ENCODE measurements around the gene ARHGDIA. TPM values are rescaled to one million over a fixed set of nuclear protein-coding genes. Genes with fewer than 3 reads are reported as not detected.
A peak's percentile ranks its signal among the peaks of the same experiment; 100 is the strongest.

ARHGDIA gene
- total RNA-seq, 1 donor from 2014 or later = 239 TPM

GRCh38 chr17:81898029-81898866, 27.1 kb upstream of the ARHGDIA start:
- no peak for TF ChIP-seq CTCF (IDR thresholded peaks at IDR 0.05; ENCODE audit: unreplicated experiment)
- H3K27me3 Mint-ChIP-seq = peaks cover 9% of the 10 kb centered on the region
- no peak for DNase-seq (ENCODE audit: low spot score, unreplicated experiment)
- H3K4me1 Mint-ChIP-seq (ENCODE audit: low read depth) = no peaks in the 10 kb centered on the region
- no peaks in the 10 kb centered on the region for H3K9me3 Mint-ChIP-seq (ENCODE audit: low read depth)
- no peak overlapping the region for H3K4me3 Mint-ChIP-seq (ENCODE audit: low read depth)
- peaks cover 16% of the 10 kb centered on the region for H3K36me3 Mint-ChIP-seq (ENCODE audit: insufficient read depth)
- no peak overlapping the region for H3K27ac Mint-ChIP-seq

GRCh38 chr17:81895400-81895799, 24.3 kb upstream of the ARHGDIA start:
- Mint-ChIP-seq H3K27me3 (no peaks in the 10 kb centered on the region), H3K9me3 (ENCODE audit: low read depth) (no peaks in the 10 kb centered on the region), H3K4me1 (ENCODE audit: low read depth) (peaks cover 2% of the 10 kb centered on the region), H3K27ac (no peak overlapping the region), H3K4me3 (ENCODE audit: low read depth) (no peak overlapping the region), H3K36me3 (ENCODE audit: insufficient read depth) (peaks cover 12% of the 10 kb centered on the region)
- no peak for DNase-seq (ENCODE audit: low spot score, unreplicated experiment)
- no peak for TF ChIP-seq CTCF (IDR thresholded peaks at IDR 0.05; ENCODE audit: unreplicated experiment)

GRCh38 chr17:81891303-81891552, 20.1 kb upstream of the ARHGDIA start:
- peaks cover 5% of the 10 kb centered on the region for H3K4me1 Mint-ChIP-seq (ENCODE audit: low read depth)
- no peak for DNase-seq (ENCODE audit: low spot score, unreplicated experiment)
- H3K27me3 Mint-ChIP-seq = no peaks in the 10 kb centered on the region
- H3K9me3 Mint-ChIP-seq (ENCODE audit: low read depth) = no peaks in the 10 kb centered on the region
- H3K4me3 Mint-ChIP-seq (ENCODE audit: low read depth) = peak overlapping the region; percentile 93
- H3K27ac Mint-ChIP-seq = peak overlapping the region; percentile 99
- peaks cover 15% of the 10 kb centered on the region for H3K36me3 Mint-ChIP-seq (ENCODE audit: insufficient read depth)
- no peak for TF ChIP-seq CTCF (IDR thresholded peaks at IDR 0.05; ENCODE audit: unreplicated experiment)

- TF ChIP-seq CTCF (IDR thresholded peaks at IDR 0.05; ENCODE audit: unreplicated experiment) = no peak
- Mint-ChIP-seq H3K36me3 (ENCODE audit: insufficient read depth) (peaks cover 16% of the 10 kb centered on the region), H3K4me1 (ENCODE audit: low read depth) (peaks cover 5% of the 10 kb centered on the region), H3K9me3 (ENCODE audit: low read depth) (no peaks in the 10 kb centered on the region), H3K27me3 (no peaks in the 10 kb centered on the region), H3K4me3 (ENCODE audit: low read depth) (peak overlapping the region; percentile 84), H3K27ac (peak overlapping the region; percentile 95)
- no peak for DNase-seq (ENCODE audit: low spot score, unreplicated experiment)
Observed at GRCh38 chr17:81890447-81891302, 19.5 kb upstream of the ARHGDIA start.

GRCh38 chr17:81889602-81890001, 18.5 kb upstream of the ARHGDIA start:
- H3K4me1 Mint-ChIP-seq (ENCODE audit: low read depth) = peaks cover 5% of the 10 kb centered on the region
- DNase-seq (ENCODE audit: low spot score, unreplicated experiment) = no peak
- H3K27ac Mint-ChIP-seq = peak overlapping the region; percentile 33
- no peak for TF ChIP-seq CTCF (IDR thresholded peaks at IDR 0.05; ENCODE audit: unreplicated experiment)
- peak overlapping the region; percentile 84 for H3K4me3 Mint-ChIP-seq (ENCODE audit: low read depth)
- no peaks in the 10 kb centered on the region for H3K27me3 Mint-ChIP-seq
- H3K9me3 Mint-ChIP-seq (ENCODE audit: low read depth) = no peaks in the 10 kb centered on the region
- H3K36me3 Mint-ChIP-seq (ENCODE audit: insufficient read depth) = peaks cover 17% of the 10 kb centered on the region

All from progenitor cell of endocrine pancreas (in vitro differentiated cells).